DND-41 (cell line): ENCODE results near the gene MYOM1.

Experiments used
- CTCF ChIP-seq: IDR thresholded peaks from 2 replicates; pipeline ENCODE4 v1.5.1; 2012; ENCODE audit warnings: borderline replicate concordance, low read length, moderate library complexity, mild to moderate bottlenecking; ENCODE audit not compliant: poor library complexity, severe bottlenecking; ENCODE audit errors: extremely low read depth
- EZH2 ChIP-seq: IDR thresholded peaks from 3 replicates; pipeline ENCODE4 v1.6.1; 2012; ENCODE audit warnings: borderline replicate concordance, low read depth, mild to moderate bottlenecking, moderate library complexity, low read length, inconsistent platforms; ENCODE audit not compliant: severe bottlenecking

- no peak for TF ChIP-seq CTCF
- no peak for TF ChIP-seq EZH2
These were observed 122.7 kb downstream of the MYOM1 start for GRCh38 chr18:3097082-3097481.
